DOHH2 (cell line): ENCODE data around the gene SP100.

Source experiments
- EZH2phosphoT487 ChIP-seq: fragments of 200-600 bp; sonication (generic); IDR thresholded peaks from 2 replicates; pipeline ENCODE4 v1.6.1; 2017; ENCODE audit warnings: borderline replicate concordance, mild to moderate bottlenecking, antibody characterized with exemption, low read length, moderate library complexity, mixed read lengths
- TF ChIP-seq, protein P1 (sequence below): fragments of 200-600 bp; sonication (generic); IDR thresholded peaks from one replicate; pipeline ENCODE4 v1.5.1; 2014; ENCODE audit warnings: antibody characterized with exemption, mild to moderate bottlenecking, low read depth, low read length; ENCODE audit not compliant: poor library complexity, severe bottlenecking

DNA sequence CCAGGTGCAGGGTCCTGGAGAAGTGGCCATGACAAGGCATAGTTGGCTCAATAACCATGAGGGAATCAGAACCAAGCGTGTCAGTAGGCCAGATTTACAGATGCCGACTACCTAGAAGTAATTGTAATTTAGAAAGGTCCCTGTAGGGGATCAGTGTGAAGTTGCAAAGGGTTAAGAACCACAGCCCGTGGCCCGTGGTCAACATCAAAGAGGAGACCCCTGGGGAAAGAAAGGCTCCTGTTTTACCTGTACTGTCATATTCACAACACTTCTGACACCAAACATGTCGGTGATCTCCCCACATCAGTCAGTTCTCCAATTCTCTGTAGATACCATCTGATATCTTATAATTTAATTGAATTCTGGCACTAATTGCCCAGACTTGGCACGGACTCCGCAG lies 31.0 kb downstream of the SP100 start:
- TF ChIP-seq, protein P1, sequence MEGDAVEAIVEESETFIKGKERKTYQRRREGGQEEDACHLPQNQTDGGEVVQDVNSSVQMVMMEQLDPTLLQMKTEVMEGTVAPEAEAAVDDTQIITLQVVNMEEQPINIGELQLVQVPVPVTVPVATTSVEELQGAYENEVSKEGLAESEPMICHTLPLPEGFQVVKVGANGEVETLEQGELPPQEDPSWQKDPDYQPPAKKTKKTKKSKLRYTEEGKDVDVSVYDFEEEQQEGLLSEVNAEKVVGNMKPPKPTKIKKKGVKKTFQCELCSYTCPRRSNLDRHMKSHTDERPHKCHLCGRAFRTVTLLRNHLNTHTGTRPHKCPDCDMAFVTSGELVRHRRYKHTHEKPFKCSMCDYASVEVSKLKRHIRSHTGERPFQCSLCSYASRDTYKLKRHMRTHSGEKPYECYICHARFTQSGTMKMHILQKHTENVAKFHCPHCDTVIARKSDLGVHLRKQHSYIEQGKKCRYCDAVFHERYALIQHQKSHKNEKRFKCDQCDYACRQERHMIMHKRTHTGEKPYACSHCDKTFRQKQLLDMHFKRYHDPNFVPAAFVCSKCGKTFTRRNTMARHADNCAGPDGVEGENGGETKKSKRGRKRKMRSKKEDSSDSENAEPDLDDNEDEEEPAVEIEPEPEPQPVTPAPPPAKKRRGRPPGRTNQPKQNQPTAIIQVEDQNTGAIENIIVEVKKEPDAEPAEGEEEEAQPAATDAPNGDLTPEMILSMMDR, result no peak
- TF ChIP-seq EZH2phosphoT487, result no peak
